HG02759 (cell line): Measurements from ENCODE around the gene PRSS37.
A peak's percentile ranks its signal among the peaks of the same experiment; 100 is the strongest.
"Not testable (repeated sequence)": the region's sequence is repeated elsewhere in the genome, so short reads cannot be mapped to it uniquely, and the experiment has no call there.

ENCODE experiments used
- ATAC-seq: cut with Tn5 transposase; IDR thresholded peaks from one replicate; pipeline ENCODE4 v1.9.1; 2021; ENCODE audit warnings: mild to moderate bottlenecking, moderate library complexity; ENCODE audit not compliant: unreplicated experiment

Gene PRSS37, protein sequence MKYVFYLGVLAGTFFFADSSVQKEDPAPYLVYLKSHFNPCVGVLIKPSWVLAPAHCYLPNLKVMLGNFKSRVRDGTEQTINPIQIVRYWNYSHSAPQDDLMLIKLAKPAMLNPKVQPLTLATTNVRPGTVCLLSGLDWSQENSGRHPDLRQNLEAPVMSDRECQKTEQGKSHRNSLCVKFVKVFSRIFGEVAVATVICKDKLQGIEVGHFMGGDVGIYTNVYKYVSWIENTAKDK

DNA sequence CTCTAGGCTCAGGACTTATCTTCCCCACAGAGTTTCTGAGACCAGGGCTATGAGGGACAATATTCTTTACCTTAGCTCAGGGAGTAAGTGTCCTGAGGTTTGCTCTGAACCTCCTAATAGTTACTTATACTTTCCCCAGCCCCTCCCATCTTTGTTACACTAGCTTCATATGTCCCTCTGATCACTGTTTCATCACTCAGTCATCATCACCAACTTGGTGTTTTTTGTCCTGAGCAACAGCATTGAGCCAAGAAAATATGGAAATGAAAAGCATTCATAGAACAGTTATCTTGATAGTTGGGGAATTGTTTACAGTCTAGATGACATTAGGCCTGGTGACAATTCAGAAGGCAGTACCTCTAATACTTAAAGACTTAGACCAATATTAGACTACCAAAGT, at the start of gene PRSS37:
Gene PRSS37 (minus strand): TSS at position 101 of the 400 bp plus-strand sequence. CDS start 436 bp downstream, outside the sequence.
- ATAC-seq = no peak

DNA sequence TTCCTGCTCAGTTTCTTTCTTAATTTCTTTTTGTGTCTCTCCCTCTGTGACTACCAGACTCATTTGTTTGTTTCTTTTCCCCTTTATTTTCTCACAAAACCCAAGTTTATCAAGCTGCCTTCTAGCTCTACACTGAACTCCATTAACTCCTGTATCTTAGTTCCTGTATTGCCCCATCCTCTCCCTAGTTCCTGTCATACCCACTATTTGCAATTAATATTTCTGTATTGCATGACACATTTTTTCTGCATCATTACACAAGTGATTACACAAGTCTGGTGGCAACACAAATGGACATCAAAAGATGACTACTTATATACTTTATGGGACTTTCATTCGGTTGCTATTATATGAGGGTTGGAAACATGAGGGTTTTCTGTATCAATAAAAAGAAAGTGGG, 48.0 kb upstream of the PRSS37 start:
- no peak for ATAC-seq

DNA sequence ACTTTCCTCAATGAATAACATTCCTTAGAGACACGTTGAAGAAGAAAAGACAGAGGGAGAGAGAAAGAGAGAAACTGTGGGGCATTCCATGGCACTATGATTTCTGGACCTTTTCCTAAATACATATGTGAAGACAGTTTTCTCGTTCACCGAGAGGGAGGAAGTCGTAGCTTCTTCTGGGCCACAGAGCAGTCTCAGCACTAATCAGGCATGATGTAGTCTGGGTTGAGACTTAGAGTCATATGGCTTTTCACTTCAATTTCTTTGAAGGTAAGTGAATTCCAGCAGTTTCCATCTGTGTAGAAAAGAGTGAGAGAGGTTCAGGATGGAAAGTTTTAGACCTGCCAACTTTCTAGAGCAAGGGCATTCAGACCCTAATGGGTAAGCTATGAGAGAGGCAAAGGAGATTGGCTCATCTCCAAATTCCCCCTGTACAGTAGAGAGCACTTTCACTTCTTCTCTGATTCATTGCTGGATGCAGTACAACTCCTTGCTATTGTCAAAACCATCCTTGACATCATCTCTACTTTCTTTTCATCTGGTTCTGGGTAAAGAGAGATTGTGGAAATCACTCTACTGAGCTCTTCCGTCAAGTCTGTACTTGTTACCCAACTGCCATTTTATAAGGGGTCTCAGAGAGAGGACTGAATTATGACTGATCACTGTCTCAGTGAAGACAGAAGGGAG, 43.4 kb upstream of the PRSS37 start:
- ATAC-seq = peak; percentile 91

DNA sequence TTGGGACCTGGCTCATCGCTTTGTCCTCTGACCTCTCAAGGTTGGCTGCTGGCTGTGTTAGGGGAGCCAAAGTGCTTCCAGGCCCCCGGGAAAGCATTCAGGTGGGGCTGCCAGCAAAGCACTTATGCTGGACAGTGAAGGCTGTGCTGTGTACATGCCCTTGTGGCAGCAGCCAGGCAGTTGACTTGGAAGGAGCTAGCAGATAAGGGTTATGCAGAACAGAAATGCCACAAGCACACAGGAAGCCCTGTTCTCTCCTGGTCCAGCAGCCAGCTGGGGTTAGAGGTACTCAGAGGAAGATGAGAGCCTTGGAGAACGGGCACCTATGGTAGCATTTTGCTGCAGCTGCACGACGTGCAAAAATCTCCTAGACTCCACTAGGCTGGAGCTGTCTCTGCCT, 39.7 kb upstream of the PRSS37 start:
- ATAC-seq = no peak

DNA sequence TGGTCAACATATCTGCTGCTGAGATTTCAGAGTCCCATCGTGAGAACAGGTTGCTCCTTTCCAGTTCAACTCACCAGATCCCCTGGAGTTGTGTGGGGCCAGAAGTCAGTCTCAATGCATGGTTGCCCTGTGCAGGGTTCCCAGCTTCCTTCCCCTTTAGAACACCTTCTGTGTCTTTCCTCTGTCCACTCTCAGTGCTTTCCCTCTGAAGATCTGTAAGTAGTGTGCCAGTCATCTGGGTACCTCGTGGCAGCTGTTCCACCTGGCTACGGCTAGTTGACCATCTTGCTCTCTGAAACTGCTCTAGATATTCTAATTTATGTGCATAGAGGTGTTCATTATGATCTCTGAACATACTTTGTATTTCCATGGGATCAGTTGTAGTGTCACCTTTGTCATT, 36.1 kb upstream of the PRSS37 start:
- no peak for ATAC-seq

DNA sequence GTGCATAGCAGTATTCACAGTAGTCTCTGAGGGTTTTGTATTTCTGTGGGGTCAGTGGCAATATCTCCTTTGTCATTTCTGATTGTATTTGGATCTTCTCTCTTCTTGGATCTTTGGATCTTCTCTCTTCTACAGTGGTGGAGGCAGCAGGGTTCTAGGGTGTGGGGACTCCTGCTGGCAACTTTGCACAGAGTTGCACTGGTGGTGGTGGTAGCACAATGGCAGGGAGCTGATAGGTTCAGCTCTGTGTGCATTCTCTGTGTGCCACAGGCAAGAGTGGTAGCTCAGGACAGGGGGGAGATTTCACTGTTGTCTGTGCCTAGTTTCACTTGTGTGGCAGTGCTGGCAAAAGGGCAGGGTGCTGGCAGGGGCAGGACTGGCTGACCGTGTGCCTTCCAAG, 35.1 kb upstream of the PRSS37 start:
- no peak for ATAC-seq

DNA sequence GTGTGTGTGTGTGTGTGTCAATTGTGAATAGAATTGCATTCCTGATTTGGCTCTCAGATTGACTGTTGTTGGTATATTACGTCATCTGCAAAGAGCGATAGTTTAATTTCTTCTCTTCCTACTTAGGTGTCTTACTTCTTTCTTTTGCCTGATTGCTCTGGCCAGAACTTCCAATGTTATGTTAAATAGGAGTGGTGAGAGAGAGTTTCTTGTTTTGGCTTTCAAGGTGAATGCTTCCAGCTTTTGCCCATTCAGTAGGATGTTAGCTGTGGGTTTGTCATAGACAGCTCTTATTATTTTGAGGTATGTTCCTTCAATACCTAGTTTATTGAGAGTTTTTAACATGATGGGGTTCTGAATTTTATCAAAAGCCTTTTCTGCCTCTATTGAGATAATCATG, 34.2 kb upstream of the PRSS37 start:
- ATAC-seq = no peak

DNA sequence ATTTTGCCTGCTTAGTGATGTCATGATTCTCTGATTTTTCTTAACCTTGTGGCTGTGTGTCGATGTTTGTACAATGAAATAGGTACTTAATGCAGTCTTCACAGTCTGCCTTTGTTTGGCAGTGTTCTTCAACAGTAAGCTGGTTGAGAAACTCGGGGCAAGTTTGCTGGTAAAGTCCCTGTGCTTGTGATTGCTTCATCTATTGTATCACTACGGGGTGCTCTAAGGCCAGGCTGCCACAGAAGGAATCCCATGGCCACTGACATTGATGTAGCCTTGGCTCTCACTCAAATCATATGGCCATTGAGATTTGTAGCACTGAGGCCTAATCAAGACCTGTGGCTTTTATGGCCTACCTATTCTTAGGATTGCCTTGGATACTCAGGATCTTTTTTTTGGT, 33.5 kb upstream of the PRSS37 start:
- no peak for ATAC-seq

DNA sequence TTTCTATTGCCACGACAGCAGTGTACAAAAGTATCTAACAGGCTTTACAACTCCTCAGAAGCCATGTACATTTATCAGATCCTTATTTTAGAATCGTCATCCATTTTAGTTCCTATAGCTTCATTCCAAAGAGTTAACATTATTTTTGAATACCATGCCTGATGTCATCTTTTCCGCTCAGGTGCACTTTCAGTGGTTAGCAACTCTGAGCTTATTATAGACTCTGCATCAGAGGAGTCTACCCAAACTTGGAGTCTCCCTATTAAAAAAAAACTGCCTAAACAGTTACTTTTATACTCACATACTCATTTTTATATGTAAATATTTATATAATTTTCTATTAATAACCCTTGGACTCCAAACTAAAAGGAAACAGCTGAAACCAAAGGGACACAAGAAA, 31.6 kb upstream of the PRSS37 start:
- ATAC-seq = no peak

DNA sequence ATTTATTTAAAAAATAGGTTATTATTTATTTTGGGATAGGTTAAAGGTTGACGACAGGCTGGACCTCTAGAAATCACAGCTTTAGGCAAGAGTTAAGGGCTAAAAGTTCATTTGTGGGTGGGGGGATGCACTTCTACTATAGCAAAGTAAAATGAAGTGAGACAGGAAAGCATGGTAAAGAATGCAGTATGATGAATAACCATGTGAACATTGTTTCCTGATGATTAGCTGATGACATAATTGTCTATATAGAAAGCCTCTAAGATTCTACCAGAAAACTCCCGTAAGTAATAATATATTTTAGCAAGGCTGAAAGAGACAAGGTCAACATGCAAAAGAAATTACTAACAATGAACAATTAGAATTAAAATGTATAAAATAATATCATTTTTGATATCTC, 25.7 kb upstream of the PRSS37 start:
- ATAC-seq = no peak

DNA sequence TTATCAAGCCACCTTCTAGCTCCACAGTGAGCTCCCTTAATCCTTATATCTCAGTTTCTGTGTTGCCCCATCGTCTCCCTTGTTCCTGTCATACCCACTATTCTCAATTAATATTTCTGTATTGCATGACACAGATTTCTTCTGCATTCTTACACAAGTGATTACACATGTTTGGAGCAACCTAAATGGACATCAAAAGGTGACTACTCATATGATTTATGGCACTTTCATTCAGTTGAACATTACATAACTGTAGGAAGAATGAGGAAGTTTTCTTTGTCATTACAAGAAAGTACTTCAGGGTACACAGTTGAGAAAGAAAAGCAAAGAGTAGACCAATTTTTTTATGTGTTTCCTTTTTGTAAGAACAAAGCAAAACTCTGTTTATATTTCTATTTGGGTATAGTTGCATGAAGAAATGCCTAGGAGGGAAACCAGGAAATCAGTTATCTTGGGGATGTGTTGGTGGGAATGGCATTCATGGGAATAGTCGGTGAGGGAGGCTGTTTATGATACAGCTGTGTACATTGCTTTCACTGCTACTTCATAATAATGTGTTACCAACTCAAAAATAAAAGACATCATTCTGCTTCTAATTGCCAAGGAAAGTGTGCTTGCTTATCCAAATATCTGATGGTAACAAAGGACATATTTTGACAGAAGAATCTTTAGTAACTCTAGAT, 23.6 kb upstream of the PRSS37 start:
- no peak for ATAC-seq

DNA sequence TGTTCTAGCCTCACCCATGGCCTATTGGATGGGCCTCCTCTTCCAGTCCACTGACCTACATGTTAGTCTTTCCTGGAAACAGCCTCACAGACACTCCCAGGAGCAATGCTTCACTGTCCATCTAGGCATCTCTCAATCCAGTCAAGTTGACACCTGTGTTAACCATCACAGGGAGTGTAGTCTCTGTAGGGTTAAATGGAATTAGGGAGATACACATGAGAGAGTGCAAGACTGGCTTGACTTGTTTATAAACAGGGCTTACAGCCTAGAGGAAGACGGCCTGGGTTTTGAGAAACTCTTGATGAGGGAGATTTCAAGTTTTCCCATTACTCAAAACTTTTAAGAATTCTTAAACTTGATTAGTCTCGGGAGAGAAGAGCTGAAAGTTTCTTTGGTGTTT, 18.9 kb upstream of the PRSS37 start:
- no peak for ATAC-seq

DNA sequence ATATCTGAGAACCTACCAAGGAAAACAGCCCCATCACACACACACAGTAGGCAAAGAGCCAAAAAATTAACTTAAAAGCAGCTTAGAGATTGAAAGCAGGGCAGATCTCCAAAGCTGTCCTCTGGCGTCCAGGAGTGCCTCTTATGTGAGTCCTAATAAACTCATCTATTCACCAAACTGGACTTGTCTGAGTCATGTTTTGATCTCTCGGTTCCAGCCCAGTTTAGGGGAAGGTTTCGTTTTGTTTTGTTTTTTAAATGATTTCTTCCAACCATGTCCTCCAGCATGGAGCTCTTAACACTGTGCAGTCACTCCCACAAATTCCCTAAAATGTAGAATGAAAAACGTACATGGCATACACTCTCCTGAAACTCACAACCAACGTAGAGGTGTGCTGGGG, 6.7 kb upstream of the PRSS37 start:
- no peak for ATAC-seq

DNA sequence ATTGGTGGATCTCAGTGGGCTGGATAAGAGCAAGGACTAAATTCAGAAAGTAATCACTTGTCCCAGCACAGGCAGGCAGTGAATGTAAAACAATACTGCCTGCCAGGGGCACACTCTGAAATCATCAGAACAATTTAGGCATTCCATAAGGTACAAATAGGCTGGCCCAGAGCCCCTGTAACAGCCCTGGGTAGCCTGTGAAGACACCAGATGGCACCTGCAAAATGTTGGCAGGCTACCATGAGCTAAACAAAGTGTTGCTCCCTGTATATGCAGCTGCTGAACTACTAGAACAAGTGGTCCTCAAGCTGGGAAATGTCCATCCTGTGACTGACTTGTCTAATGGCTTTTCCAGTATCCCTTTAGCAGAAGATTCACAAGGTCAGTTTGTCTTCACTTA, 3.0 kb upstream of the PRSS37 start:
- ATAC-seq = no peak

DNA sequence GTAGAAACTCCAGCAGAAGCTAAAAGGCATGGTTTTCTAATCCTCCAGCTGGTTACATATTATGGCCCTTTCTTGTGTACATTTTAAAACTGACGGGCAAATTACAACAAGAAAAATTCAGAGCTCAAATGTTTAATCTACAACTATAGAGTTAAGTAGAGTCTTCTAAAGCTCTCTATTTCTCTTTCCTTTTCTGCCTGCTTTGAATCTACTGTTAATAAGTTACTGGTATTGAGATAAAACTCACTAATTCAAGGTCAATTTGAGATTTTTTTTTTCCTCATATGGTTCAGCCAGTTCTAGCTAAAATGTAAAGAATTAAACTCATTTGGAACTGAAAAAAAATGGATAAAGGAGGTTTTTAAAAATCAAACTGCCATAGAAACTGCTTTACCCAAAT, 1.6 kb upstream of the PRSS37 start:
- ATAC-seq = no peak

DNA sequence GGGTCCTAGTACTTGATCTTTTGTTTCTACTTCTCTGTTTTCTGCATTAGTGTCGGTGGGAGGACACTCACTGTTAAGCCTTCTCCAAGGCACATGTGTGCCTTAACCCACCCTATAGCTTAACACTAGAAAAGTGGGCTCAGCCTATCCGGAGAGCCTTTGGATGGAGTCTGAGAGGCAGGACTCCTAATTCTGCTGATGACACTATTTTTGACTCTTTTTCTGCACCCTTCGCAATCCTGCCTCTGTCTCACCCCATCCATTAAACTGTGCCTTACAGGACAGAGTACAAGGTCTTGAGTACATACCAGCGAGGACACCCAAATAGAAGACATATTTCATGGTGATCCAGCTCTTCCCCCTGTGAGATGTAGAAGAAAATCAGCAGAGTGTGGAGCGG, 577 bp downstream of the PRSS37 start:
- no peak for ATAC-seq

DNA sequence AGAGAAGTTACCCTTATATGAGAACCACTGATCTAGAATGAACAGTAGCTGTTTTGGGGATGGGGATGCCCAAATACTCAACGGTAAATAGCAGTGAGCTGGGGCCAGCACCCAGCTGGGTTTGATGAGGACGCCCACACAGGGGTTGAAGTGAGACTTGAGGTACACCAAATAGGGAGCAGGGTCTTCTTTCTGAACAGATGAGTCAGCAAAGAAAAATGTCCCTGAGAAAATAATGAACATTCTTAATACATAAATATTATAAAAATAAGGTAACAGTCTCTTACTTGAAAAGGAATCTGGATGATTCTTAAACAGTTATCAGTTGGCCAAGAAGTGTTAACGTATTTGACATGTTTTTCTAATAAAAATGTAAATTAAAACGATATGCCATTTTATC, 2.0 kb downstream of the PRSS37 start:
- no peak for ATAC-seq

DNA sequence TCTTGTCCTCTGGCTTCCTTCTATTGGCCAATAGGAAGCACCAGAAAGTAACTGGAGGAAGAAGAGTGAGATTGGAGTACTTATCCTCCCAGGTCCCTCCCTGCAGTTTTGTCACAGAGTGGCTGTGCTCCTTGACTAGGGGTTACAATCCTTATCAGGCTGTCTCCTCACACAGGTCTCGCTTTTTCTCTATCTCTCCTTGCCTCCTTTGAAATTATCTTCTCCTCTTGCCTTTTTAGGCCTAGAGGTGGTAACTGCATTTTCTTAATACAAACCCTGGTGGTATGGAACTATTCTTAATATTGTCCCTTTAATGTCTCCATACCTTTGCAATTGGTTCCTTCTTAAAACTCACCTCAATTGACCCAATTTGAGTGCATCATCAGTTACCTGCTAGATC, 2.7 kb downstream of the PRSS37 start:
- ATAC-seq = no peak

DNA sequence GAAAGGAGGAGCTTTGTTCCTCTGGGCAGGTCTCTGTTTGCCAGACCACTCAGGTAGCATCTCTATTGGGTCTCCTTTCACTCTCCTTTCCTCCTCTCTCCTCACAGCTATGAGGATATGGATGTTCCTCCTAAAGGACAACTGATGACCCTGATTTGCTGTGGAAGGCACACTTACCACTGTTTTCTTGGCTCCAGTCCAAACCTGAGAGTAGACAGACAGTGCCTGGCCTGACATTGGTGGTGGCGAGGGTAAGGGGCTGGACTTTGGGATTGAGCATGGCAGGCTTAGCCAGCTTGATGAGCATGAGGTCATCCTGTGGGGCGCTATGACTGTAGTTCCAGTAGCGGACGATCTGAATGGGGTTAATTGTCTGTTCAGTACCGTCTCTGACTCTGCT, 3.6 kb downstream of the PRSS37 start:
- no peak for ATAC-seq

DNA sequence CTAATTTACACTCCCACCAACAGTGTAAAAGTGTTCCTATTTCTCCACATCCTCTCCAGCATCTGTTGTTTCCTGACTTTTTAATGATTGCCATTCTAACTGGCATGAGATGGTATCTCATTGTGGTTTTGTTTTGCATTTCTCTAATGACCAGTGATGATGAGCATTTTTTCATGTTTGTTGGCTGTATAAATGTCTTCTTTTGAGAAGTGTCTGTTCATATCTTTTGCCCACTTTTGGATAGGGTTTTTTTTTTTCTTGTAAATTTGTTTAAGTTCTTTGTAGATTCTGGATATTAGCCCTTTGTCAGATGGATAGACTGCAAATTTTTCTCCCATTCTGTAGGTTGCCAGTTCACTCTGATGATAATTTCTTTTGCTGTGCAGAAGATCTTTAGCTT, 18.9 kb downstream of the PRSS37 start:
- not testable (repeated sequence) for ATAC-seq

DNA sequence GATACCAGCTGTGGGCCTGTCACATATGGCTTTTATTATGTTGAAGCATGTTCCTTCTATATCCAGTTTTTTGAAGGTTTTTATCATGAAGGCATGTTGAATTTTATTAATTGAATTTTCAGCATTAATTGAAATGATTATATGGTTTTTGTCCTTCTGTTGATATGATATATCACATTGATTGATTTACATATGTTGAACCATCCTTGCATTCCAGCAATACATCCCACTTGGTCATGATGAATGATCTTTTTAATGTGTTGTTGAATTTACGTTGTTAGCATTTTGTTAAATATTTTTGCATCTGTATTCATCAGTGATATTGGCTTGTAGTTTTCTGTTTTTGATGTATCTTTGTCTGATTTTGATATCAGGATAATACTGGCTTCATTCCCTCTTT, 21.2 kb downstream of the PRSS37 start:
- no peak for ATAC-seq

DNA sequence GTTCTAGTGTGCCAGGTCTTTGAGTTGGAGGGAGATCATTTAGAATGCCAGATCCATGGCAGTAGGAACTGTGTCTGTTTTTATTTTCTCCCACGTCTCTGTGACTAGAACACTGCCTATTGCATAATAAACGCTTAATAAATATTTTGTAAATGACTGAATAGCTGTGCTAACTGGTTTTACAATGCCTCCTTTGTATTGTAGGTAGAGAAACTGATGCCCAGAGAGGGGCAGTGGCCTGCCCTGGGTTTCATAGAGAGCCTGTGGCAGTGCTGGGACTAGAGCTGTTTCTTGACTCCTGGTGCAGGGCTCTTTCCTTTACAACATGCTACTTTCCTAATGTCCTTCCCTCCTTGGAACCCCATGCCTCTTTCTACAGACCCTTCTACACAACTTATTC, 48.8 kb downstream of the PRSS37 start:
- no peak for ATAC-seq
